Measurements from ENCODE around the gene SPINK4.

DNA sequence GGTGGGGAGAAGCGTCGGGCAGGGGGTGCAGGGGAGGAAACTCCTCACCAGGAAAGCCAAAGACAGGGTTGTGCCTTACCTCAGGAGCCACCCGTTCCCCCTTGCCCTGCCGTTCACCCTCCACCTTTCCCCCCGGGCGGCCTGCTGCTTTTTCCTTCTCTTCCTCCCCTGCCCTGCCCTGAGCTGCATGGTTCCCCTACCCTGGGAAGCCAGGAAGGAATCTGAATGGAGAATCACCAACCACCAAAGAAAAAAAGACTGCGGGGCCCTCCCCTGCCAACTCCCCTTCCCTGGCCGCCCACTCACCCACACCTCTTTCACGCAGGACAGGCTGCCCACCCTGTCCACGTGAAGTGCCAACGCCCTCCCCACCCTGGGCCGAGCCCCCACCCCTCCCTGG is 49.5 kb downstream of the SPINK4 start:
- TF ChIP-seq POLR2A (IDR thresholded peaks at IDR 0.05; ENCODE audit: borderline replicate concordance, extremely low read depth, insufficient read depth, insufficient read length) (no peak), POLR2AphosphoS5 (IDR thresholded peaks at IDR 0.05; ENCODE audit: low read depth, low read length) (no peak), CTCF (IDR thresholded peaks at IDR 0.05 in 2 of 3, conservative IDR thresholded peaks at IDR 0.05 in 1 of 3; ENCODE audit: borderline replicate concordance in 1 of 3, insufficient read depth in 1 of 3, low read depth in 2 of 3, low read length in 2 of 3) (no peak), EZH2 (IDR thresholded peaks at IDR 0.05) (no peak), CEBPB (IDR thresholded peaks at IDR 0.05; ENCODE audit: low read depth) (no peak), ZFX (IDR thresholded peaks at IDR 0.05) (no peak), RAD21 (IDR thresholded peaks at IDR 0.05; ENCODE audit: low read depth) (no peak), YY1 (IDR thresholded peaks at IDR 0.05; ENCODE audit: extremely low read depth, insufficient replicate concordance, low read depth, low read length) (no peak), ELF1 (IDR thresholded peaks at IDR 0.05; ENCODE audit: borderline replicate concordance, low read depth) (no peak), SRF (IDR thresholded peaks at IDR 0.05; ENCODE audit: low read depth) (no peak), CBX3 (IDR thresholded peaks at IDR 0.05; ENCODE audit: low read depth) (no peak), ATF3 (IDR thresholded peaks at IDR 0.05) (no peak), EZH2phosphoT487 (IDR thresholded peaks at IDR 0.05; ENCODE audit: borderline replicate concordance) (no peak)
- TF ChIP-seq, protein P1, sequence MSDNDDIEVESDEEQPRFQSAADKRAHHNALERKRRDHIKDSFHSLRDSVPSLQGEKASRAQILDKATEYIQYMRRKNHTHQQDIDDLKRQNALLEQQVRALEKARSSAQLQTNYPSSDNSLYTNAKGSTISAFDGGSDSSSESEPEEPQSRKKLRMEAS (IDR thresholded peaks at IDR 0.05), result no peak

Measured in HCT116 (cell line).